NCI-H510A treated with DMSO at 0.1 percent for 48 hours (cell line): Measurements from ENCODE around the gene DHX15.
"Not testable (repeated sequence)": the region's sequence is repeated elsewhere in the genome, so short reads cannot be mapped to it uniquely, and the experiment has no call there.

ENCODE experiments used
- DNase-seq: peaks from one replicate; lab custom pipeline; 2025; lab: John Stamatoyannopoulos, UW

DHX15 gene

DNA sequence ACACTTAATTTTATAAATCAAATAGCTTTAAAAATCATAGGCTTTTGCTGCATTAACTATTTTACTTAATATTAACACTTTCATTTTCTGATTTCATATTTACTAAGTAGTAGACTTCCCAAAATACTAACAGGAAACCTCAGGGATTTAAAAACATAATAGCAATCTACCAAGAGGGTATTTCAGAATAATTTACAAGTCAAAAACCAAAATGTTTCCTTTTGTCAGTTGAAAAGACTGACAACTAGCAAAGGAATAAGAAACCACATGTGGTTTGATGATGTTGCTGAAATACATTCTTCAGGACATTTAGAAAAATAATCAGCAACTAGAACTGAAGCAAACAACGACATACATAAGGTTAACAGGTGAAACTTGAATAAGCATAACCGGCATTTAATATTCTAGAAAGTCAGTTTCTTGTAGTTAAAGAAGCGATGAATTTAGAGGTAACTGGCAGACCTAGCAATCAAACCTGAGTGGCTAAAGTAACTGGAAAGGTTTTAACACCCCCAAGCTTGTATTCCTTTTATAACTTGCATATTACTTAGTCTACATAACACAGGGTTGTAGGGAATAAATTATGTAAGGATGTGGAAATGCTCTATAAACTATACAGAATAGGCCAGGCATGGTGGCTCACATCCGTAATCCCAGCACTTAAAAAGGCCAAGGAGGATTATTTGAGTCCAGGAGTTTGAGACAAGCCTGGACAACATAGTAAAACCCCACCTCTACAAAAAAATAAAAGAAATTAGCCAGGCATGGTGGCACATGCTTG is 40.0 kb downstream of the DHX15 start:
- DNase-seq: no peak

DNA sequence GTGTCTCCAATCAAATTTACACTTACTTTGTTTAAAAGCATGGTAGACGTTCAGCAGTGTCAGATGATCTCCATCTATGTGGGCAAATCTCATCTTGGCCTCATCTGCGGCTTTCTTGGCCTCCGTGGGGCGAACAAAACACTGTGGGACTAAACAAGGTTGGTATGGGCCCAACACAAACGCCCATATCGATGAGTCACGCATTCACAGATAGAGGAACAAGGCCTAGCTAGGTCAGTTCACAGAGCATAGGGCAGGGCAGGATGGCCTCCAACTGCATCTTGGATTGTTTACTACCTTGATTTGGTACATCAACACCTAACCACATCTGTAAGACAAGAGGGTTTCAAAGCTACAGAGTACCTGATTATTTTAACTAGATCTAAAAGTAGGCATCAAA is 47.3 kb downstream of the DHX15 start:
- DNase-seq: no peak

DNA sequence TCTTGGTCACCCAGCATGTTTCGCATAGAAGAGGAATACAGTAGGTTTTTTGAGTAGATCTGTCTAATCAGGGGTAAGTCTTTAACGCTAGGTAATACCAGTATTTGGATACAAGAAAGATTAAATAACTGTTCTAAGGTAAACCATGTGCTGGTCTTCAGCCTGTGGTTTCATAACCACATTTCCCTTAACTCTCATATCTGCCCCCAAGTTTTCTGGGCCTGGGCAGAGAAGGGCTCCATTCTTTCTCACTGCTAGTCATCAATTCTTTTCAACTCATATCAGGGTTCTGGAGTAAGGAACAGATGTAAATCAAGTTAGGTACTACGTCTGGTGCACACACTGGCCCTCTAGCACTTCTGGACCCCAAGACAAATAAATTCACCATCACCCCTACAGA is 49.0 kb downstream of the DHX15 start:
- DNase-seq: no peak

DNA sequence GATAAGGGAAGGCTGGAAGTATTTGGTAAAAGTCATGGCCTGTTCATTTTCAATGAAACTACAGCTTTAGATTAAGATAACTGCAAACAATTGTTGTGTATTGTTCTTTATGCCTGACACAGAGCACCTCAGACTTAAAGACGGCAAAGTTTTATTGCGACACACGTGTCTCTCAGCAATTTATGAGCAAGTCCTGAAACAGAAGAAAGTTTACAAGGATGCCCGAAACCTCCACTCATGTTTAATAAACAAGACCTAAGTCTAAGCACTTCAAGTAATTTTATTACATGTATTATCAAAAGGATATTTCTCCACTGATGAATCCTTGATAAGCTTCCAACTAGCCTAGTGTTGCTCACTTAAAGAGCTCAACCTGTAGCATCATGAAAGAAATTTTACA is 51.0 kb downstream of the DHX15 start:
- no peak for DNase-seq

DNA sequence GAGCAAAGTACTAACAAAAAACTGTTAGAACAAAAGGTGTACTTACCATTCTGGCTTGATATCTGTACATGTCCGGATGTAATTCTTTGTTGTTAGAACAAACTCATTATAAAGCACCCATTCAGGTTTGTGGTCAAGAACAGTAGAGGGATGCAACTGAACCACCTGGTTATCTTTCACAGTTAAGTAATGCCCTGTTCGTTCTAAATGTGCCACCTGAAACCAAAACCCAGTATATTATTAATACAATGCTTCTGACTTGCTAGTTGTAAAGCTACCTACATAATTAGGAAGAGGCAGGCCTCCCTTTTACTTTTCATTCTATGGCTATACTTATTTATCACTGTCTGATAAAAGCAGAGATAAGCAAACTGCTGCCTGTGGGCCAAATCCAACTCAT is 54.8 kb downstream of the DHX15 start:
- no peak for DNase-seq

DNA sequence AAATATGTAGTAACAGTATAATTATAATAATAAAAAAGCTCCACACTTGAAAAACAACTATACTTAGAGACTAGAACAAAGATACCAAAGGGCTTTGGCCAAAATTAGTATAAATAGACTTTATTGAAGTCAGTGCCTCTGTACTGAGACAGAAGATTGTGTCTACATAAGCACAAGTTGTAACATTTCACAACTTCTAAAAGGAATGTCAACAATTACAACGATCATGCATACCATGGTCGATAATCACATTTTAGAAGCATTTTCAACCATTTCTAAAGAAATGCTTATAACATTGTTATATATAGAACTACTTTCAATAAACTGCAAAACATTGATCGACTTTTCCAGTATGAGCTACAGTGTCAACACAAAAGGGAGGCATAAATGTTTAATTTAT is 57.0 kb downstream of the DHX15 start:
- DNase-seq: no peak

DNA sequence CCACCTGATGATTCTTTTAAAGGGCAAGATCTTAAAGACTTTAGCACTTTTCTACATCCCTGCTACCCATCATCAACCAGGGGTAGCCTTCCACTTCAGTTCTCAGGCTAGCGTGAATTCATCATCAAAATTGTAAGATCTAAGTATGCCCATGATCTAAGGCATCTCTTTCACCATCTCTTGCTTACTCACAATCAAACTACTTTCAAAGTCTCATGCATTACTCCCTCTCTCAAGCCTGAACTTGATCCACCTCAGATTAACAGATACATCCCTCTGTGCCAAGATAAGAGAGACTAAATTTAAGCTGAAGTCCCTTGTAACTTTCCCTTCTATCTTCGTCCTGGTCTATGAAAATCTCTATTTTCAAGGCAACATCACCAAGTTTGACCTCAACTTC is 62.8 kb downstream of the DHX15 start:
- DNase-seq: no peak

DNA sequence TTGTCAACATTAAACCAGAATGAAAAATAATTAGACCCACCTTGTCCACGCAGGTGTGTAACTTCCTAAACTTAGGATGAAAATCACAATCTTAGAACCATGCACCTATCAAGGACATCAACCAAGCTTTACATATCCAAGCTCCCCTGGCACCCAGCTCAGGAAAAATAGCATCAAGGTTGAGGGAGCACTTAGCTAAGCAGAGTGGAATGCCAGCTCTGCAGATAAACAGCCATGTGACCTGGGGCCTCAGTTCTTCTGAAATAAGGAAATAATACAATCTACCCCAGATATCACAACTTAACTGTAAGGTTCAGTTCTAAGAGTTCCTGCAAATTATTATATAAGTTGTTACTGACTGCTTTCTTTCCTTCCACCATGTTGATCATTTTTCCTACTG is 64.7 kb downstream of the DHX15 start:
- DNase-seq: no peak

DNA sequence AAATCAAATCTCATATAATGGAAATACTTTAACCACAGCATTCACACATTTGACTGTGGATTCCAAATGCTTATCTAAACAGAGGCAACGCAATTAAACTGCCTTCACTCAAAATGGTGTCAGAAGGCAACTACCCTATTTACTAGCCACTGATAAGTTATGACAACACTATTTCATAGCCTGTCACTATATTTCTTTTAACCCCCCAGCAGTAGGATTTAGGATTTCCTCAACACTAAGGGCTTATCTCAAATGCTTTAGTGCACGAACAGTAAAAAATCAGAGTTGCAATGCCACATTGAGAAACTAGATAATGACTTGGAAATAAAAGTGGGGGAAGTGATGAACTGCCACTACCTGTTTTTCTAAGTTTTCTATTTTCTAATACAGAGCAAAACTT is 66.7 kb downstream of the DHX15 start:
- no peak for DNase-seq

DNA sequence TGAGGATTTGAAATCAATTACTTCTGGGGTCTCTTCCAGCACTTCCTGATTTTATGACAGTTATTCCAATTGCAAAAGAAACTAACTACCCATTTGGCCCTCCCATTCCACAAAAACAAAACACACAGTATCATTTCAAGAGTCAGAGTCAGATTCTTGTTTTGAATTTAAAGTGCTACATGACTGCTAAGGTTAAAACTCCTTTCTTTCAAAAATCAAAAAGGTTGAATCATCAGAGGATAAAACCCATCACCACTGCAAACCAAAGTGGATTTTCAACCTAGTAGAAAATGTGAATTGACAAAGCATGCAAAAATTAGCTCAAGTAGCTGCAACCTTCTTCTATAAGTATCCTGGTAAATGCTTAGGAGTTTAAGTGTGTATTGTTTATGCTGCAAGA is 67.4 kb downstream of the DHX15 start:
- no peak for DNase-seq

DNA sequence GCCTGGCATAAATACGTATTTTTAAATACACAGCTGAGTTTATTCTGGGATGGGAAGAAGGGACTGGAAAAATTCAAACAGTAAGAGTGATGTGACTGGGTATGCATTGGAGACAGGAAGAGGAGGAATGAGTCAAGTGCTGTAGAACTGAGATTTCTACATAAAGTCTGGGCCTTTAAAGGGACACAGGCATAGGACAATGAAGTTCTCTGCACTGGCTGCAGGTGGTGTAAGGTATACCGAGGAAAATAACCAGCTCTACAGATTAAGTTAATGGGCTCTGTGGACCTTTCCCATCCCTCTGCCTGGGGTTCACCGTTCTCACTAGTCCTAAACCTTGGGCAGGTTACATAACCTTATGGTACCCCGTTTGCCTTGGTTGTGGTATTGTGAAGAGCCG is 68.7 kb downstream of the DHX15 start:
- no peak for DNase-seq

DNA sequence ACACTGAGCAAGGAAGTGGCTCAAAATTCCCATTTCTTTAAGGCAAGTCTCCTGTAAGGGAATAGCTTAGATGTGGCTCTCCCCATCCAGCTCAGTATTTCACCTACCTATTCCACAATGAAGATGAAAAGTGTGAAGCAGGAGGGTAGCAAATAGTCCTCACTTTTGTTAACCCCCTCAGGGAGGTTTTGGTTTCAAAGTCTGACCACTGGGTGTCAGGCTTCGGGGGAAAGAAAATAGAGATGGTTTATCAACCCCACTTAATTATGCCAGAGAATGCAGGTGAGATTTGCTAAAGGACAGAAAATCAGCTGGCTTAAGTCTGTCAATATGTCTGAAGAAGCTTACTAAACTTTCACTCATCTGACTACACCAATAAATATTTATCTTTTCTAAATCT is 69.5 kb downstream of the DHX15 start:
- no peak for DNase-seq

DNA sequence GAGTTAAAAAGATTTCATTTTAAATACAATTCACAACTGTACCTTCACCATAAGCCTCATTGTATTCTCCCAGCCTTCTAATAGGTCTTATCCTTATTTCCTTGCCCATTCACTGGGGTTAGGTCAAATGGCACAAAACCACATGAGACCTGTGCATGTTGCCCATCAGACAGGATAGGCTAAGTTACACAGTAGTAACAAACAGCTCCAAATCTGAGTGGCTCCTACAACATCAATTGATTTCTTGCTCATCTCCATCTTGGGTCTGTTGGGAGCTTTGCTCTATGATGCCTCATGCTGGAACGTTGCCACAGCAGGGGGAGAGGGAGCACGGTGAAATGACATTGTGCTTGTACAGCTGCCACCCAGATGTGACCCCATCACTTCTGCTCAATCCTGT is 70.6 kb downstream of the DHX15 start:
- DNase-seq: no peak

DNA sequence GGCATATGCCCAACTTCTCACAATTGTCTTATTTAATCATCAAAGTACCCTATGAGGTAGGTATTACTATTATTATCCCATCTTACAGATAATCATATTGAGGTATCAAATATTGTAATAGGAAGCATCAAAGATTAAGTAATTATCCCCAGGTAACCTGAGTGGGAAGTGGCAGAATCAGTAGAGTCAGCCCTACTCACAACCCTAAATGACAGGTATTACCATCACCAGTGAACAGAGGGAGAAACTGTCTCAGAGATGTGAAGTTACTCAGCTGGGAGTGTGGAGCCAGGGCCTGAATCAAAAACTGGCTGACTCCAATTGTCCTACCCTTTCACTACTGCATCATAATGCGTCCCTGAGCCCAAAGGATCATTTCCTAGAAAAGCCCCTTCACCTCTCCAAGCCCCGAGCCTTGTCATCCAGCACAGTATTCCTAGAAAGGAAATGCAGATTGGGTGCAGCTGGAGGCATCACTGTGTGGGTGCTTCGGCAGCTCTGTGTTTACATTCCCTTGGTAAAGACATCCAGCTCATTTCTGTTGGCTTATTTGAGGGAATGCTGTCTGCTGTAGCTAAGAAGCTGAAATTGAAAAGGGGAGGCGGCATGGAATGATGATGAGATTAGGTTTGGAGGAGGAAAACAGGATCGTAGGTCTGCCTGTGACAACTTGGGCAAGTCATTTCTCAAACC is 72.8 kb downstream of the DHX15 start:
- DNase-seq: no peak

DNA sequence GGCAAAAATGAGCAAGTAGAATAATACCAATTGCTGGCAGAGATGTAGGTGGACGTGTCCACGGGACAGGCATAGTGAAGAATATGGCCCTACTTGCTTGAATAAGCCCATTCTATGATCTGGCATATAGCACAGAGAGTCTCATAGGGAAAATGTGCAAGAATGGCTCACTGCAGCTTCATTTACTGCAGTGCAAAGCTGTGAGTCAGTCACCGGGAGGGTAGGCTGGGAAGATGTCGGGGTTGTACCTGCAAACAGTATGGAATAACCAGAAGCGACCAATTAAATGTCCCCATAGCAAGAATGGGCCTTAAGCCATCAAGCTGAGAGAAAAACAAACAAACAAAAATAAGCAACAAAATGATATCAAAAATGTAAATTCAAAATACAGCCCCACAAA is 74.3 kb downstream of the DHX15 start:
- no peak for DNase-seq

DNA sequence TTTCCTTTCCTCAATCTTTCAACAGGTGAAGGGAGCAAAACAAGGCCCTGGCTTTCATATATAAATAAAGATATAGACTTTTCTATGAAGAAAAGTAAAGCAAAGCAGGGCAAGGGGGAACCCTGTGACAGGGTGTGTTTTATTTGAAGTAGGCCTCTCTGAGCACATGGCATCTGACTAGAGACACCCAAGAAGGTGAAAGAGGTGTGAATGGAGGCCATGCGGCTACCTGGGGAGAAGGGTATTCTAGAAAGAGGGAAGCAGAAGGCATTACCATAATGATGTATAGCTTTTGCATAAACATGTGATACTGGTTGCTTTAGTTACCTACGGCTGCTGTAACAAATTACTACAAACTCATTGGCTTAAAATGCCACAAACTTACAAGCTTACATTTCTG is 75.8 kb downstream of the DHX15 start:
- no peak for DNase-seq

DNA sequence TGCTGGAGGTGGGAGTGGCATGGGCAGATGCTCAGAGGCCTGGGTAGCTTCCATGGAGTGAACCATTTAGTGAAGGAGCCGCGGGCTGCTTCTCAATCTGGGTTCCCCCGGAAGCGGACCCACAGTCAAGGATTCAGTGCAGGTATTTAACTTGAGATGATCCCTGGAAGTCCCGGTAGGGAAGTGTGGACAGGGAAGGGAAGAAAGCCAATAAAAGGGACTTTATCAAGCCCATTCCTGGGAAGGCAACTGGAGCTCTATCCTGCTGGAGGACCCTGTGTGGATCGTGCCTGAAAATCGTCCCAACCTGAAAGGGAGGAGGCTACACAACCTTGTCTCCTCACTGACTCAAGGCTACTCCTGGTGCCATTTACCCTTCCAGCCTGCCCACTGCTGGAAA is 76.9 kb downstream of the DHX15 start:
- DNase-seq: no peak

DNA sequence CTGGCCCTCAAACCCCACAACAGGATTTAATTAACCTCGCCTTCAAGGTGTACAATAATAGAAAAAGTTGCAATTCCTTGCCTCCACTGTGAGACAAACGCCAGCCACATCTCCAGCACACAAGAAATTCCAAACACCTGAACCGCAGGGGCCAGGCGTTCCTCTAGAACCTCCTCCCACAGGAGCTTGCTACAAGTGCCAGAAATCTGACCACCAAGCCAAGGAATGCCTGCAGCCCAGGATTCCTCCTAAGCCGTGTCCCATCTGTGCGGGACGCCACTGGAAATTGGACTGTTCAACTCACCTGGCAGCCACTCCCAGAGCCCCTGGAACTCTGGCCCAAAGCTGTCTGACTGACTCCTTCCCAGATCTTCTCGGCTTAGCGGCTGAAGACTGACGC is 81.3 kb downstream of the DHX15 start:
- not testable (repeated sequence) for DNase-seq

DNA sequence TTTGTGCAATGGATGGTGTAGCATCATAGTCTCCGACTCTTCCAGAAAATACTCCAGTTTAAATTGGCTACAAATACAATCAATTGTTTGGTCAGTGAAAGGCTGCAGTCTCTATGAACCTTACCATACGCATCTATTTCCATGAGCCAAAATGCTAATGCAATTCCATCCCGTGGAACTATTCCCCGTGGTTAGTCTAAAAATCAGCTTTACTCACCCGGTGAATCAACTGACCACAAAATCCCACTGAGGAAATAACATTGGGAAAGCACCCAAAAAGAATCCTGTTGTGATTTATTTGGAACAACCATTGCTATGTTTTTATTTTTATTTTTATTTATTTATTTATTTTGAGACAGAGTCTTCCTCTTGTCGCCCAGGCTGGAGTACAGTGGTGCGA is 87.1 kb downstream of the DHX15 start:
- no peak for DNase-seq

DNA sequence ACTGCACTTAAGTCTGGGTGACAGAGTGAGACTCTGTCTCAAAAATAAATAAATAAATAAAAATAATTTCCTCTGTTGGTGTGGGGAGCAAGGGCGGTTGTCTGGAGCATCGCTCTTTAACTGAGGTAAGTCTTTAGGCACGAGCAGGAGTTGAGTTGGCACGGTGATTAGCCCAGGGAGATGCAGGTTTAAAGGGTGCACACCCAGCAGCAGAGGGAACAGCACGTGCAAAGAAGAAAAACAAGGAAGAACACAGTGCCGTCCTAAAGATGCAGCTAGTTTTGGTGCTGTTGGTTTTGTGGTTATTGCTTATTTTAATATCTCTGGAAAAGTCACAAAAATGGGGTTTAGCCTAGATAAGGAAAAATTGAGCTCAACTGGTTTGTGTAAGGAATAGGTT is 87.8 kb downstream of the DHX15 start:
- no peak for DNase-seq

DNA sequence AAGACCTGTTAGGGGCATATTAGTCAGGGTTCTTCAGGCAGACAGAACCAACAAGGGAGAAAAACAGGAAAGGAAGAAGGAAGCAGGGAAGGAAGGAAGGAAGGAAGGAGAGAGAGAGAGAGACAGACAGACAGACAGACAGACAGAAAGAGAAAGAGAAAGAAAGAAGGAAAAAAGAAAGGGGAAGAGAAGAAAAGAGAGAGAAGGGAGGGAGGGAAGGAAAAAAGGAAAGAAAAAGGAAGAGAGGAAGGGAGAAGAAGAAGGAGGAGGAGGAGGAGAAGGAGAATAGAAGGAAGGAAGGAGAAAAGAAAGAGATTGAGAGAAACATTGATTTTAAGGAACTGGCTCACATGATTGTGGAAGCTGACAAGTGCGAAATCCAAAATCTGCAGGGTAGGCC is 89.0 kb downstream of the DHX15 start:
- DNase-seq: no peak

DNA sequence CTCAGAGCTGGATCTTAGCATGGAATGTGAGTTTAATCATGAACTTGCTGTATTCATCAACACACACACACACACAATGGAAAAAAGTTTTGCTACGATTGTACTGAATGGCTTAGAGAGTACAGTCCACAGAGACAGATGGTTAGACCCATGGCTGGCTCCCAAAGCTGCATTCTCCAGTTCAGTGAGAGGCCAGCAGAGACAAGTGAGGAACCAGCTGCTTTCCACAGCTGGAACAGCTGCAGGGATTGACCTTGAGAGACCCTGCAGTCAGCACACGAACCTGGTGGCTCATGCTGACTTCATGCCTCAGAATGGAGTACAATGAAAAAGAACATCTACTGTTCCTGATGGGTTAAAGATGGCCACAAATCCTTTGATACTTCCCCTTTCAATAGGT is 94.5 kb downstream of the DHX15 start:
- no peak for DNase-seq

DNA sequence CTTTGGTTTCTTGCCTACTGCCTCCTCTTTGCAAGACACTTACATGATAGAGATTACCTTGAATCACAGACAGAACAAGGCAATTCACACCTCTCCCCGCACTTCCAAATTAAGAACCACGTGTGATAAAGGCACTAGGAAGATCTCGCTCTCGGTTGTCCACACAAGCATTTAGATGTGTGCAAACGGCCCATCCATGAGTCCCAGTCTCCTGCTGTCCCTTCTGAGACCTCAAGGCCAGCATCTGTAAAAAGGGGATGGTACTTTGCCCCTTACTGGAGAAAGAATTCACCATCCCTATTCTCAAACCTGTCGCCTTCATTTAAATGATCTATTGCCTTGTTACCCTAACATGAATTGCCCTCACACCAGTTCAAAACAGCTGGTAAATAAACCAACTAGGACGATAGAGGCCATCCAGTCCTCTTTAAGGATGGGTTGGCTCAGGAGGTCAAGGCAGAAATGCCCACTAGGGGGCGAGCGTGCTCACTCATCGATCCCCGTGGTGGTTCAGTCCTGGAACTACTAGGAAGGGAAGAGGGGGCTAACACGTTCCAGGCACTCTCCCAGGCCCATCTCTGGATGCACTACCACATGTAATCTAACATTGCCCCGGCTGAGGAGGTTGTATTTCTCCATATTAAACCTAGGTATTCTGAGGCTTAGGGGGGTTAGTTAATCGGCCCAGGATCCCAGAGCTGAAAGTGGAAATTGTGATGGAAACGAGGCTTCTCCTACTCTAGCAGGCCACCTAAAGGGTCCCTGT is 95.8 kb downstream of the DHX15 start:
- DNase-seq: peak; percentile 22
